AG04450 (cell line): ENCODE data around the gene FOXM1. TPM values are rescaled to one million over a fixed set of nuclear protein-coding genes. Genes with fewer than 3 reads are reported as not detected.
A peak's percentile ranks its signal among the peaks of the same experiment; 100 is the strongest.

Experiments
- CTCF ChIA-PET: fragments of 300-600, 350-600 bp; formaldehyde crosslinking; extraction: SDS; loops from one replicate; lab custom pipeline; 2022; ENCODE audit warnings: antibody characterized with exemption, inconsistent platforms; lab: Charles Lee
- POLR2A ChIA-PET: fragments of 350-600 bp; formaldehyde crosslinking; extraction: SDS; loops from one replicate; lab custom pipeline; 2021; ENCODE audit warnings: antibody characterized with exemption, inconsistent platforms; lab: Yijun Ruan, JAX
- DNase-seq: peaks from one replicate; pipeline ENCODE4 v3.0.0-alpha.2; 2011; ENCODE audit warnings: low read depth, low spot score
- H3K27ac ChIP-seq: one replicate; pipeline ENCODE4 v1.5.1; 2012; ENCODE audit warnings: low read depth, low read length, control low read depth
- H3K27me3 ChIP-seq: one replicate; pipeline ENCODE4 v1.6.0; 2012; ENCODE audit warnings: low read length; ENCODE audit not compliant: control insufficient read depth, insufficient read depth
- H3K4me3 ChIP-seq: 2 replicates; pipeline ENCODE4 v1.5.1; 2011; ENCODE audit warnings: mild to moderate bottlenecking, low read depth, low read length, control low read depth
- H3K9me3 ChIP-seq: 2 replicates; pipeline ENCODE4 v1.5.1; 2012; ENCODE audit warnings: low read length; ENCODE audit not compliant: control insufficient read depth, insufficient read depth
- CTCF ChIP-seq: IDR thresholded peaks from 2 replicates; pipeline ENCODE4 v1.5.1; 2011; ENCODE audit warnings: low read depth, low read length, control low read depth, inconsistent platforms
- polyA plus RNA-seq: library from polyadenylated mRNA; depleted of rRNA; stranded (reverse); fragments of >200 nt; gene quantifications from 2 replicates; pipeline ENCODE4 v1.2.3, GENCODE V29; 2011

Gene FOXM1
- polyA plus RNA-seq, 1 experiment, result 10.8 TPM

- Histone ChIP-seq H3K27me3 (no peaks in the 10 kb centered on the region), H3K9me3 (no peaks in the 10 kb centered on the region), H3K4me3 (no peak overlapping the region), H3K27ac (no peak overlapping the region)
- TF ChIP-seq CTCF, result no peak
- ChIA-PET CTCF (interaction anchor here (0.7 to 1.3 kb wide), 4 partner anchors 10 to 206 kb away, joined by 3 to 6 read pairs (median 4); no protein-coding TSS in a partner anchor), POLR2A (interaction anchor here (0.6 kb wide), 1 partner anchor 15 kb away, joined by 3 read pairs; no protein-coding TSS in a partner anchor)
- DNase-seq, result no peak
Observed at GRCh38 chr12:2835691-2836403, 41.1 kb downstream of the FOXM1 start.

- Histone ChIP-seq H3K4me3 (peak within 1 kb of the TSS; percentile 23), H3K27me3 (no peaks in the 10 kb centered on the region), H3K9me3 (no peaks in the 10 kb centered on the region), H3K27ac (peak within 1 kb of the TSS; percentile 31)
- DNase-seq, result no peak
- TF ChIP-seq CTCF, result peak; percentile 37
- ChIA-PET POLR2A (interaction anchor here (0.7 to 0.8 kb wide), 3 partner anchors 11 to 37 kb away, joined by 3 to 4 read pairs (median 4); no protein-coding TSS in a partner anchor), CTCF (interaction anchor here (0.6 to 2.3 kb wide), 8 partner anchors 11 to 207 kb away, joined by 3 to 6 read pairs (median 4); no protein-coding TSS in a partner anchor)
Observed at GRCh38 chr12:2834581-2835491, 42.1 kb downstream of the FOXM1 start, which contains the start of gene NRIP2. TSS of gene NRIP2 (minus strand) at chr12:2835035. CDS start at chr12:2834983, 52 bp downstream.

- Histone ChIP-seq H3K27me3 (no peaks in the 10 kb centered on the region), H3K4me3 (no peak overlapping the region), H3K9me3 (no peaks in the 10 kb centered on the region), H3K27ac (no peak overlapping the region)
- no peak for DNase-seq
- POLR2A ChIA-PET, result no interaction called here
- TF ChIP-seq CTCF, result no peak
- CTCF ChIA-PET, result interaction anchor here (1.6 to 2.7 kb wide), 4 partner anchors 12 to 208 kb away, joined by 4 to 9 read pairs (median 6); no protein-coding TSS in a partner anchor
Observed at GRCh38 chr12:2833810-2834209, 43.2 kb downstream of the FOXM1 start.

- Histone ChIP-seq H3K4me3 (no peak overlapping the region), H3K27ac (no peak overlapping the region), H3K27me3 (no peaks in the 10 kb centered on the region), H3K9me3 (no peaks in the 10 kb centered on the region)
- DNase-seq, result no peak
- no peak for TF ChIP-seq CTCF
- CTCF ChIA-PET, result interaction anchor here (1.6 to 2.7 kb wide), 4 partner anchors 12 to 208 kb away, joined by 4 to 9 read pairs (median 6); no protein-coding TSS in a partner anchor
- POLR2A ChIA-PET, result no interaction called here
Observed at GRCh38 chr12:2833327-2833726, 43.6 kb downstream of the FOXM1 start.
